NCI-H226 (cell line): Measurements from ENCODE around the gene PDZD11.
"Not testable (repeated sequence)": the region's sequence is repeated elsewhere in the genome, so short reads cannot be mapped to it uniquely, and the experiment has no call there.

Experiments
- DNase-seq: peaks from one replicate; pipeline ENCODE4 v3.0.0-alpha.2; 2015

PDZD11 gene

DNA sequence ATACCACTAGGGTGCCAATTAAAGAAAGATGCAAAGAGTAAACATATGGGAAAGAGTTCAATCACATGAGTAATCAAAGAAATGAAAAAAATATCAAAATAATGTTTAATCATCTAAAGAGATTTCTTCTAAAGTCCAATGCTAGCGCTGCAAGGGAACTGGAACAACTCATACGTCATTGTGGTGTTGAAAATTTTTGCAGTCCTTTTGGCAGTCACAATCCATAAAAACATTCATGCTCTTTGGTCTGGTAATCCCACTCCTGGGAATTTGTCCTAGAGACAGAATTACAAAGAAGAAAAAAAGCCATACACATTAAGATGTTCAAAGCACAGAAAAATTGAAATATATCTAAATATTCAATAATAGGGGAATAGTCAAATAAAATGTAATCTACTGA lies 34.3 kb downstream of the PDZD11 start:
- no peak for DNase-seq

GRCh38 chrX:70254909-70255308 lies 34.8 kb downstream of the PDZD11 start:
- no peak for DNase-seq

- peak; percentile 4 for DNase-seq
Observed at GRCh38 chrX:70254063-70254400, 35.7 kb downstream of the PDZD11 start.

DNA sequence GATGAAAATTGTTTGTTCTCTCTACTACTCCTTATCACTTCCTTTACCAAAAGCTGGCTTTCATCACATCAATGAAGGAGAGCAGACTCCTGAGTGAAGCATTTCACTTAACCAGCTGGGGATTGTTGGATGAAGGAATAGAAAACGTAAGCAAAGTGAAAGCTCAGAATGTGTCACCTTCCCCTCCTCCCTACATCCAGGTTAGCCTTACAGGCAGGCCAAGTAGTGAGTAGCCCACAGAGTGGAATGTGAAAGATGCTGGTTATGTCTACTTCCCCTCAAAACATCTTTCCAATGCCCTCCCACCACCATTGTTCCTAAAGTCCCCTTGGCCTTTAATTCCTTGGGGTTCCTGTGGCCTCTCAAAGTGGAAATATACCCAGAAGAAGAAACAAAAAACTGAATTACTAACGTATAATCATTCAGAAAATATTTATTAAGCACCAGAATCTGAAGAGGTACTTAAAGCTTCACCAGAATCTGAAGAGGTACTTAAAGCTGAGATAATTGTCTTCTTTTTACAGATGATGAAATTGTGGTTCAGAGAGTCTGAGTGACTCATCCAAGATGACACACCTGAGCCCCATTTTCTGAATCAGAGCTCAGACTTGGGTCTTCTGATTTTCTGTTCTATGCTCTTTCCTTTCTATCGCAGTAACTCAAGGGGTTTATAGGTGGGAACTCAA lies 36.2 kb downstream of the PDZD11 start:
- DNase-seq: peak; percentile 13

GRCh38 chrX:70252491-70252890 lies 37.2 kb downstream of the PDZD11 start:
- DNase-seq: no peak

GRCh38 chrX:70247252-70247651 lies 42.5 kb downstream of the PDZD11 start:
- no peak for DNase-seq

DNA sequence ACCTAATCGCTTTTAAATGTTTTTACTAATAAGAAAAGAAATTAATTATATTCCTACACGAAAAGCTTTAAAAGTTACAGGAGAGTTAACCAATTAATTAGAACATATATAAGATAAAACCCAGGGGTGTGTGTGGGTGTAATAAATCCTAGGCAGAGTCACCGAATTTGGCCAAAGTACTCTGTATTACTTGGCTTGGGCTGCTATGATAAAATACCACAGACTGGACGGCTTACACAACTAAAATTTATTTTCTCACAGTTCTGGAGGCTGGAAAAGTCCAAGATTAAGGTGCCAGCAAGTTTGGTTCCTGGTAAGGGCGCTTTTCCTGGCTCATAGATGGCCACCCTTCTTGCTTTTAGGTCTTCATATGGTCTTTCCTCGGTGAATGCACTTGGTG lies 44.8 kb downstream of the PDZD11 start:
- no peak for DNase-seq

DNA sequence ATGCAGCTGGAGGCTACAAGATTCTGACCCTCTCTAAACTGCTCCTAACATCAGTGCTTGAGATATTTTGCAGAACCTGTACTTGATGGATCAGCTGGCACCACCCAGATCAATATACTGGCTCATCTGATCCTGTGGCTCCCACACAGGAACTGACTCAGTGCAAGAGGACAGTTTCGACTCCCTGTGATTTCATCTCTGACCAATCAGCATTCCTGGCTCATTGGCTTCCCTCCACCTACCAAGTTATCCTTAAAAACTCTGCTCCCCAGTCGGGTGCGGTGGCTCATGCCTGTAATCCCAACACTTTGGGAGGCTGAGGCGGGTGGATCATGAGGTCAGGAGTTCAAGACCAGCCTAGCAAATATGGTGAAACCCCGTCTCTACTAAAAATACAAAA lies 46.1 kb downstream of the PDZD11 start:
- not testable (repeated sequence) for DNase-seq

- no peak for DNase-seq
Observed at GRCh38 chrX:70241501-70241900, 48.2 kb downstream of the PDZD11 start.

GRCh38 chrX:70240751-70241150 lies 49.0 kb downstream of the PDZD11 start:
- no peak for DNase-seq
